HG03095 (cell line): ENCODE measurements around the gene SLX4IP.

Source experiments
- ATAC-seq: cut with Tn5 transposase; IDR thresholded peaks from one replicate; pipeline ENCODE4 v1.9.1; 2021; ENCODE audit warnings: moderate library complexity; ENCODE audit not compliant: unreplicated experiment

SLX4IP gene

GRCh38 chr20:10625641-10626040 is 190.5 kb downstream of the SLX4IP start:
- no peak for ATAC-seq

GRCh38 chr20:10626896-10627295 is 191.8 kb downstream of the SLX4IP start:
- ATAC-seq = no peak

GRCh38 chr20:10629946-10630650 is 195.0 kb downstream of the SLX4IP start:
- ATAC-seq = no peak

GRCh38 chr20:10631126-10631525 is 196.0 kb downstream of the SLX4IP start:
- ATAC-seq = no peak

GRCh38 chr20:10632721-10633509 is 197.8 kb downstream of the SLX4IP start:
- ATAC-seq = no peak

- ATAC-seq = no peak
These were observed 198.6 kb downstream of the SLX4IP start for GRCh38 chr20:10633718-10634117.

GRCh38 chr20:10634211-10634610 is 199.1 kb downstream of the SLX4IP start:
- no peak for ATAC-seq

- no peak for ATAC-seq
These were observed 199.7 kb downstream of the SLX4IP start for GRCh38 chr20:10634683-10635411.

- ATAC-seq = no peak
These were observed 200.5 kb downstream of the SLX4IP start for GRCh38 chr20:10635476-10636208.

GRCh38 chr20:10636326-10636818 is 201.3 kb downstream of the SLX4IP start:
- ATAC-seq = no peak

- no peak for ATAC-seq
These were observed 202.0 kb downstream of the SLX4IP start for GRCh38 chr20:10637031-10637559.

- ATAC-seq = no peak
These were observed 202.5 kb downstream of the SLX4IP start for GRCh38 chr20:10637563-10637962.

- ATAC-seq = no peak
These were observed 204.1 kb downstream of the SLX4IP start for GRCh38 chr20:10639077-10639736.

- no peak for ATAC-seq
These were observed 204.8 kb downstream of the SLX4IP start for GRCh38 chr20:10639737-10640556.

- ATAC-seq = no peak
These were observed 205.8 kb downstream of the SLX4IP start for GRCh38 chr20:10640897-10641296.

- ATAC-seq = no peak
These were observed 206.4 kb downstream of the SLX4IP start for GRCh38 chr20:10641467-10641866.

GRCh38 chr20:10641893-10642292 is 206.8 kb downstream of the SLX4IP start:
- ATAC-seq = no peak

- no peak for ATAC-seq
These were observed 207.9 kb downstream of the SLX4IP start for GRCh38 chr20:10642856-10643559.

GRCh38 chr20:10643560-10643873 is 208.4 kb downstream of the SLX4IP start:
- no peak for ATAC-seq
